ENCODE data around the gene IFIT3. TPM values are rescaled to one million over a fixed set of nuclear protein-coding genes. Genes with fewer than 3 reads are reported as not detected.
A peak's percentile ranks its signal among the peaks of the same experiment; 100 is the strongest.

IFIT3 gene
- total and polyA plus RNA-seq, 2 donors from 2014 or later = 14.7 to 20.1 TPM

GRCh38 chr10:89351780-89352597 is 24.2 kb downstream of the IFIT3 start:
- peak overlapping the region; percentile 10 to 86 (median 38) for H3K9ac ChIP-seq (ENCODE audit: low read length in 3 of 3)
- peak overlapping the region; percentile 10 to 34 (median 26) for H3K4me3 ChIP-seq (ENCODE audit: low read length in 3 of 3)
- no peaks in the 10 kb centered on the region for H3K36me3 ChIP-seq (ENCODE audit: control insufficient read depth in 2 of 3, insufficient read depth in 3 of 3, low read length in 3 of 3)
- H3K27me3 ChIP-seq (ENCODE audit: control insufficient read depth, insufficient read depth, low read length) = no peaks in the 10 kb centered on the region
- intact Hi-C loops (cut with DNase I) = no loop called here
- TF ChIP-seq, protein P1, sequence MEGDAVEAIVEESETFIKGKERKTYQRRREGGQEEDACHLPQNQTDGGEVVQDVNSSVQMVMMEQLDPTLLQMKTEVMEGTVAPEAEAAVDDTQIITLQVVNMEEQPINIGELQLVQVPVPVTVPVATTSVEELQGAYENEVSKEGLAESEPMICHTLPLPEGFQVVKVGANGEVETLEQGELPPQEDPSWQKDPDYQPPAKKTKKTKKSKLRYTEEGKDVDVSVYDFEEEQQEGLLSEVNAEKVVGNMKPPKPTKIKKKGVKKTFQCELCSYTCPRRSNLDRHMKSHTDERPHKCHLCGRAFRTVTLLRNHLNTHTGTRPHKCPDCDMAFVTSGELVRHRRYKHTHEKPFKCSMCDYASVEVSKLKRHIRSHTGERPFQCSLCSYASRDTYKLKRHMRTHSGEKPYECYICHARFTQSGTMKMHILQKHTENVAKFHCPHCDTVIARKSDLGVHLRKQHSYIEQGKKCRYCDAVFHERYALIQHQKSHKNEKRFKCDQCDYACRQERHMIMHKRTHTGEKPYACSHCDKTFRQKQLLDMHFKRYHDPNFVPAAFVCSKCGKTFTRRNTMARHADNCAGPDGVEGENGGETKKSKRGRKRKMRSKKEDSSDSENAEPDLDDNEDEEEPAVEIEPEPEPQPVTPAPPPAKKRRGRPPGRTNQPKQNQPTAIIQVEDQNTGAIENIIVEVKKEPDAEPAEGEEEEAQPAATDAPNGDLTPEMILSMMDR (IDR thresholded peaks at IDR 0.05; ENCODE audit: borderline replicate concordance, extremely low read depth, insufficient read depth) = no peak
- H3K4me1 ChIP-seq (ENCODE audit: control insufficient read depth in 2 of 3, insufficient read depth in 2 of 3, low read depth in 1 of 3, low read length in 3 of 3) = peaks cover 29 to 49% (median 36%) of the 10 kb centered on the region in 3 donors
- DNase-seq (peak; percentile 79 to 93 (median 80)), FAIRE-seq (peak; percentile 96)
- peak overlapping the region; percentile 95 to 97 for H3K27ac ChIP-seq (ENCODE audit: low read depth in 2 of 2, low read length in 2 of 2)
- H3K9me3 ChIP-seq (ENCODE audit: control insufficient read depth in 2 of 3, insufficient read depth in 1 of 3, low read length in 3 of 3) = no peaks in the 10 kb centered on the region

GRCh38 chr10:89352802-89353201 is 25.0 kb downstream of the IFIT3 start:
- peak overlapping the region; percentile 95 to 96 for H3K27ac ChIP-seq (ENCODE audit: low read depth in 2 of 2, low read length in 2 of 2)
- peaks cover 22 to 41% (median 30%) of the 10 kb centered on the region in 3 donors for H3K4me1 ChIP-seq (ENCODE audit: control insufficient read depth in 2 of 3, insufficient read depth in 2 of 3, low read depth in 1 of 3, low read length in 3 of 3)

GRCh38 chr10:89355394-89355931 is 27.7 kb downstream of the IFIT3 start:
- no peak overlapping the region for H3K4me3 ChIP-seq (ENCODE audit: low read length in 3 of 3)
- no peak overlapping the region for H3K9ac ChIP-seq (ENCODE audit: low read length in 3 of 3)
- no peaks in the 10 kb centered on the region for H3K9me3 ChIP-seq (ENCODE audit: control insufficient read depth in 2 of 3, insufficient read depth in 1 of 3, low read length in 3 of 3)
- FAIRE-seq = no peak
- H3K27ac ChIP-seq (ENCODE audit: low read depth in 2 of 2, low read length in 2 of 2) = no peak overlapping the region
- peaks cover 11 to 16% (median 15%) of the 10 kb centered on the region in 3 donors for H3K4me1 ChIP-seq (ENCODE audit: control insufficient read depth in 2 of 3, insufficient read depth in 2 of 3, low read depth in 1 of 3, low read length in 3 of 3)
- H3K36me3 ChIP-seq (ENCODE audit: control insufficient read depth in 2 of 3, insufficient read depth in 3 of 3, low read length in 3 of 3) = no peaks in the 10 kb centered on the region
- intact Hi-C loops (cut with DNase I) = no loop called here
- TF ChIP-seq, protein P1 (IDR thresholded peaks at IDR 0.05; ENCODE audit: borderline replicate concordance, extremely low read depth, insufficient read depth) = no peak
- H3K27me3 ChIP-seq (ENCODE audit: control insufficient read depth, insufficient read depth, low read length) = no peaks in the 10 kb centered on the region
- no peak for DNase-seq

More at GRCh38 chr10:89352802-89353201, 25.0 kb downstream of the IFIT3 start:
- Histone ChIP-seq H3K36me3 (ENCODE audit: control insufficient read depth in 2 of 3, insufficient read depth in 3 of 3, low read length in 3 of 3) (no peaks in the 10 kb centered on the region), H3K27me3 (ENCODE audit: control insufficient read depth, insufficient read depth, low read length) (no peaks in the 10 kb centered on the region), H3K9me3 (ENCODE audit: control insufficient read depth in 2 of 3, insufficient read depth in 1 of 3, low read length in 3 of 3) (no peaks in the 10 kb centered on the region), H3K4me3 (ENCODE audit: low read length in 3 of 3) (no peak overlapping the region), H3K9ac (ENCODE audit: low read length in 3 of 3) (peak overlapping the region in 1 of 3 donors; percentile 47)
- intact Hi-C loops (cut with DNase I) = no loop called here
- TF ChIP-seq, protein P1 (IDR thresholded peaks at IDR 0.05; ENCODE audit: borderline replicate concordance, extremely low read depth, insufficient read depth) = no peak
- DNase-seq = no peak
- FAIRE-seq = no peak

Measured in kidney (tissue), 14 donors.